ENCODE results near the gene OR2A14.
"Not testable (repeated sequence)": the region's sequence is repeated elsewhere in the genome, so short reads cannot be mapped to it uniquely, and the experiment has no call there.

Gene OR2A14

DNA sequence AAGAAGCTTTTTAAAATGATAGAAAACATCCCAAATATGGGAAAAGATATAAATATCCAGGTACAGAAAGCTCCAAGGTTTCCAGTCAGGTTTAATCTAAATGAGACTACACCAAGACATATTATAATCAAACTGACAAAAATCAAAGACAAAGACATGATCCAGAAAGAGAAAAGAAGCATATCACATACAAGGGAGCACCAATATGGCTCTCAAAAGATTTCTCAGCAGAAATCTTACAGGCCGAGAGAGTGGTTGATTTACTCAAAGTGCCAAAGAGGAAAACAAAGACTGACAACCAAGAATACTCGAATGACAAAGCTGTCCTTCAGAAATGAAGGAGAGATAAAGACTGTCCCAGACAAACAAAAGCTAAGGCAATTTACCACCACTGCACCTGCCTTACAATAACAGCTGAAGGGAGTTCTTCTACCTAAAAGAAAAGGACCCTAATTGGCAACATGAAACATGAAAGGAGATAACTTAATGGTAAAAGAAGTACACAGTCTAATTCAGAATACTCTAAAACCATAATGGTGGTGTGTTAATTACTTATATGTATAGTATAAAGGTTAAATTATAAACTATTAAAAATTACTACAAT lies 25.4 kb downstream of the OR2A14 start:
- DNase-seq (ENCODE audit: low read depth in 2 of 2): no peak

DNA sequence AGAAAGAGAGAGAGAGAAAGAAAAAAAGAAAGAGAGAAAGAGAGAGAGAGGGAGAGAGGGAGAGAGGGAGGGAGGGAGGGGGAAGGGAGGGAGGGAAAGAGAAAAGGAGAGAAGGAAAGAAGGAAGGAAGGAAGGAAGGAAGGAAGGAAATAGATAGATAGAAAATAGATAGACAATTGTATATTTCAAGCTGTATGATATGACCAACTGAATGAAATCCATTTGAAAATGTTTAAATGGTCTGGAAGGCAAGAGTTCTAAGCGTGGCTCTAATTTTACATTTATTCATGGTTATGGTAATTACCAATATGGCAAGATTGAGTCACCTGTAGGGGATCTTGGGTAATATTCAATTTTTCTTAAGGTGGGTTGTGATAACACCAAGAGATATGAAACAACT lies 35.9 kb downstream of the OR2A14 start:
- no peak for DNase-seq (ENCODE audit: low read depth in 2 of 2)

DNA sequence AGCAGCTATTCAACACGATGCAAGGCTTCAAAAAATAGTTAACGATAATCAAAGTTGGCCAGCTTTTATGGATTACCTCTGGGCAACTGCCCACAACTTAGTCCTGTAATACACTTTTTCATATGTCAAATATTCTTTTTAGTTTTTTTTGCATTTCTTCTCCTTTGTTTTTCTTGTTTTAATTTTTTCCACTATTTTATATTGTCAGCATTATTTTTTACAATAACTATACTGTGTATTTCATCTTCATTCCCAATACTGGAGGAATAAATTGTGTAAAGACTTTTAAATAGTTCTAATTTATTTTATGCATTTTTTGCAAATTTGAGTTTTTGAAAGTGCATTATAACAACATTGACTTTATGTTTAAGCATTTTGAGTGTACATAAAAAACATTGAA lies 41.8 kb downstream of the OR2A14 start:
- no peak for DNase-seq (ENCODE audit: low read depth in 2 of 2)

- not testable (repeated sequence) for DNase-seq (ENCODE audit: low read depth in 2 of 2)
These were observed 48.8 kb downstream of the OR2A14 start for GRCh38 chr7:144171594-144172350.

GRCh38 chr7:144174613-144175012 lies 51.6 kb downstream of the OR2A14 start:
- DNase-seq (ENCODE audit: low read depth in 2 of 2): no peak

GRCh38 chr7:144178380-144179164 lies 55.6 kb downstream of the OR2A14 start:
- DNase-seq (ENCODE audit: low read depth in 2 of 2): not testable (repeated sequence)

GRCh38 chr7:144179165-144179479 lies 56.1 kb downstream of the OR2A14 start:
- DNase-seq (ENCODE audit: low read depth in 2 of 2): not testable (repeated sequence)
